ENCODE results near the gene VPS13D. TPM values are rescaled to one million over a fixed set of nuclear protein-coding genes. Genes with fewer than 3 reads are reported as not detected.
"Not testable (repeated sequence)": the region's sequence is repeated elsewhere in the genome, so short reads cannot be mapped to it uniquely, and the experiment has no call there.

The VPS13D gene
- total RNA-seq, 1 experiment from 2014 or later, result 9.6 TPM

DNA sequence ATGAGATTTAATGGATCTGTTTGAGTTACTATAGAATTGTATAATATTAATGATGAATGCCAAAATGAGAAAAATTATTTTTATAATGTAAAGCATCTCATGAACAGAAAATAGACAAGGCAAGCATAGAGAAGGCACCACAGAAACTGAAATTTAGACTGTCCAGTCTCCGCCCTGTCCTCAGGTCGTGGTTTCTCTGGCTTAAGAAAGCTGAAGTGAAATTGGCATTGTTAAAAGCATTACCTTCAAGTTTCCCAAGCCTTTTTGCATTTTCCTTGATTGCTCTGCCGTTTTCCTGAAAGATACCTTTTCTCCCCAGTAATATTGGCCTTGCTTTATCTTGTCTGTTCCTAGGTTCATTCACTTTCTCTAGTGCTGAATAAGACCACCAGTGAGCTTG lies 58.0 kb downstream of the VPS13D start:
- DNase-seq (ENCODE audit: low spot score), result no peak

- DNase-seq (ENCODE audit: low spot score), result no peak
Observed at GRCh38 chr1:12290828-12291227, 61.0 kb downstream of the VPS13D start.

DNA sequence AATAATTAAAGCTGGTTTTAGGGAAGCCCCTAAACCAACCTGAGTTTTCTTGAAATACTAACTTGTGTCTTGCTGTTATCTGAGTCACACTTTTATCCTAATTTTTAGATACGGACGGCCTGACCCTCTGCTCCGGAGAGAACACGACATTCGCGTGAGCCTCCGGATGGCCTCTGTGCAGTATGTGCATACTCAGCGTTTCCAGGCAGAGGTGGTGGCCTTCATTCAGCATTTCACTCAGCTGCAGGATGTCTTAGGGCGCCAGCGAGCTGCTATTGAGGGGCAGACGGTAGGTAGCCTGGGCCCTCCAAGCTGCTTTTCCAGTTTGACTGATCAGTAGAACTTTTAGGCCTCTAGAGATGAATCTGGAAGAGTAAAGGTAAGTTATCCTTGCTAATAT lies 63.6 kb downstream of the VPS13D start:
- no peak for DNase-seq (ENCODE audit: low spot score)

DNA sequence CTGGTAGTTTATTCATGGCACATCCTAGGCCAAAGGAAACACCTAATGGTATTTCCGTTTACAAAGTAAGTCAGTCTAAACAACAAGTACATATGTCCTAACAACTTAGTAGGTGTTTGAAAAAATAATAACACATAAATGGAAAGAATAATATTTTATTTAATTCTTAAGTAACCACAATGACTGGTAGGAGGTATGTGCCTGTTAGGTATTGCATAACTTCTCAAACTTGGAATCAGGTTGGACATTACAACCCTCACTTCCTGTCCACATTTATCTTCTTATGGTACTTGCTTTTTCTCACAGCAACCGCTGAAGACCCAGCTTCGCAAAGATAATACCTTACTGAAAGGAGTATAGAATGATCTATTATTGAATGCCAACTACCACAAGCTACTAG lies 64.2 kb downstream of the VPS13D start:
- no peak for DNase-seq (ENCODE audit: low spot score)

- no peak for DNase-seq (ENCODE audit: low spot score)
Observed at GRCh38 chr1:12296016-12296415, 66.2 kb downstream of the VPS13D start.

DNA sequence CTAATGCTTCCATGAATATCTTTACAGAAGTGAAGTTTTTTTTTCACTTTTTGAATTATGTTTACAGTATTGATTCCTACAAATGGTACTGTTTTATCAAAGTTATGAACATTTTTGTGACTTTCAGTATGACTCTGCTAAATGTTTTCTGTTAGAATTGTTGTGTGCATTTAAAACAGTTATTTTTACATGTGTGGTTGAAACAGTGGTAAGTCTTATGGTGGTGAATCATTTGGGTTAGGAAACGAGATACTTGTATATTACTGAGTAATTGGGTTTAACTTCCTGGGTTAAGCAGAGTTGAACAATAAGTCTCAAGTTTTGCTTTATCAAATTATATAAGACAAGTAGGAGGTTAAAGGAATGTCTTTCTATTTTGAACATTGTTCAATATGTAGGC lies 66.8 kb downstream of the VPS13D start:
- no peak for DNase-seq (ENCODE audit: low spot score)

GRCh38 chr1:12300706-12301105 lies 70.9 kb downstream of the VPS13D start:
- DNase-seq (ENCODE audit: low spot score), result no peak

DNA sequence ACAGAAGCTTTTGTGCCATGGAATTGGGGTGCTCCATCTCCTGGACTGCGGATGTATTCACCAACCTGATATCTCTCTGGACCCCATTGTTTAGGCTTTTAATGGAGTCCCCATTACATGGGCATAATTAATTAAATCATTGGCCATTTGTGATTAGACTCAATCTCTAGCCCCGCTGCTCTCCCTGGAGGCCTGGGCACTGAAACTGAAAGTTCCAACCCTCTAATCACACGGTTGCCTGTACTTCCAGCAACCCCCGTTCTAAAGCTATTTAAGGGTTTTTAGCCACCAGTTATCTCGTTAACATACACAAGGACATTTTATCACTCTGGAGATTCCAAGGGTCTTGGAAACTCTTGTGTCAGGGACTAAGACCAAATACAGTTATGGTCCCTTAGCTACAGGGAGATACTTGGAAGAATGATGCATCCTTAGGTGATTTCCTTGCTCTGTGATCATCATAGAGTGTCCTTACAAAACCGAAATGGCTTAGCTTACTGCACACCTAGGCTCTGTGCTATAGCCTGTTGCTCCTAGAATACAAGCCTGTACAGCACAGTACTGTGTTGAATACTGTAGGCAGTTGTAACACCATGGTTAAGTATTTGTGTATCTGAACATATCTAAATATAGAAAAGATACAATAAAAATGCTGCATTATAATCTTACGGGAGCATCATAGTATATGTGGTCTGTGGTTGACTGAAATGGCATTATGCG lies 71.8 kb downstream of the VPS13D start:
- no peak for DNase-seq (ENCODE audit: low spot score)

GRCh38 chr1:12302798-12303447 lies 73.1 kb downstream of the VPS13D start:
- DNase-seq (ENCODE audit: low spot score), result no peak

DNA sequence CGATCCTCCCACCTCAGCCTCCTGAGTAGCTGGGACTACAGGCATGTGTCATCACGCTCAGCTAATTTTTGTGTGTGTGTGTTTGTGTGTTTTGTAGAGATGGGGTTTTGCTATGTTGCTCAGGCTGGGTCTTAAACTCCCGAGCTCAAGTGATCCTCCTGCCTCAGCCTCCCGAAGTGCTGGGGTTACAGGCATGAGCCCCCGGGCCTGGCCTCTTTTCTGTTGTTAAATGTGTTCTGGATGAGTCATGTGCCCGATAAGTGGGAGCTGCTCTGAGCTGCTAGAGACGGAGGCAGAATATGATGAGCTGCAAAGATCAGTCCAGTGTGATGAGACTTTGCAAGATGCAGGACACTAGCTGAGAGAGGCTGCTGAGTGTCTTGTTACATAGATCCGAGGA lies 75.5 kb downstream of the VPS13D start:
- DNase-seq (ENCODE audit: low spot score), result no peak

GRCh38 chr1:12309783-12310742 lies 80.2 kb downstream of the VPS13D start:
- DNase-seq (ENCODE audit: low spot score), result no peak

DNA sequence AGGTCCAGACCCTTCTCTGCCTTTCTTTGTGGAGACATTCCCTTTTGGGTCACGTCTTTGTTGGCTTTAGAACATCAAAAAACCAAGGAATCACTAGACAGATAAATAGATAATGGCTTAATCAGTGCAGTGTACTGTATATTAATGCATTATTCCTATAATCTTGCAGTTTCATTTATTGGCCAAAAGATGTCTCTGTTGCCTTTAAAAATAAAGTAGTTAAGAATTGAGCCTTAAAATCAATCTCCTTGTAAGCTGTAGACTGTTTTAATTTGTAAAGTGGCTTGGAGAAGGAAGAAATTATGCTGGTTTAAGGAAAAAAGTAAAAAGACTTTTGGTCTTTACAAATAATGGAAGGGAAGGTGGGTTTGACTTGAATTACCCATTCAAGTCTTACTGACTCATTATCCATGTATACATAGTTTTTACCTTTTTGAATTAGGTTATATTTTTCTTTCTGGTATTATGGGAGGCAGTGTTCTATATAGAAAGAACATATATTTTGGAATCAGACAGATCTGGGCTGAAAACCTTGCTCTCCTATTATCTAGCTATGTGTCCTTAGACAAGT lies 84.6 kb downstream of the VPS13D start:
- DNase-seq (ENCODE audit: low spot score), result peak; percentile 57

DNA sequence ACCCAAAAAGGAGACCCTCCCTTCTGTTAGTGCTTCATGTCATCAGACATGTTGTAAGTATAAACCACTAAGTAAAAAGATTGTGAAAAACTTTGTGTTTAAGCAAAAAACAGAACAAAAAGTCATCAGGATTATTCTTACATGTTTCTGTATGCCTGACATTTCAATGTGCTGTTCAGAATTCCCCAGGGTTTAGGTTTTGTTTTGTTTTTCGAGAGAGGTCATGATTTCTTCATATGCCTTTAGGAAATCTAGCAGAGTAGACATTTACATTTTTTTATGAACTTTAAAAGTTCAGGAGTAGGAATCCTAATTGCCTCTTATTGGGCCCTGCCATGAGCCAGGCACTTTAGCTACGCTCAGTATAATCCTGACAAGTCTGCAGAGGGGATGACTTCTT lies 85.3 kb downstream of the VPS13D start:
- DNase-seq (ENCODE audit: low spot score), result no peak

DNA sequence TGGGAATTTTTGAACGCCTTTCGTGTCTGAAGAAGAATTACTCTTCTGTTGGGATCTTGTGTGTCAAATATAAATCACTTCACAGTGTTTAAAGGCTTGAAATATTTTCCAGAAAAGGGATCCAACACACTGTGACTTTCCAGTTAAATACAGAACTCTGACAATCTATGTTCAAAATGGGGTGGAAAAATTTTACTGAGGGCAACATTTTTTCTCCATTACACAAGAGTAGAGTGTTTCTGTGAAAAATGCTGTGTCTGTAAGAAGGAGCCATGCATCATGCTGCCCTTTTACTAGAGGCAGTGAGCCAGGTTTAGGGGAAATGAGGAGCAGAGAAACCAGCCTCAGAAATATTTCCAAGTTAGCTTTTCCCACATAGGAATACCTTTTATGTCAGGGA lies 86.5 kb downstream of the VPS13D start:
- no peak for DNase-seq (ENCODE audit: low spot score)

DNA sequence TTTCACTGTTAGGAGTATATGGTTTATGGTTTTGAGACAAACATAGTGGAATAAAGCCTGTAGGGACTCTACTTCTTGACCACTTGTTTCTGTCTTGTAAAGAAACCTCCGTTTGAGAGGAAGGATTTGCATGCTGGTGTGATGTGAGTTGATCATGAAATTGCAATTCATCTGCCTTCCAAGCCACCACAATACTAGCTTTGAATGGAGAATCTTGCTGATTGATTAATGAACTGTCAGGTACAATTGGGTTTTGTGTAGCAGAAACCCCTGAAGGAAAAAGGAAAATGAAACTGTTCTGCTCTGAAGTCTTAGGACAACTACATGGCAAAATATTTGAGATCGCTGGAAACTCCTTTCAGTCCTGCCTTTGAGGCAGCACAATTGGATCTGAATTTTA lies 90.7 kb downstream of the VPS13D start:
- DNase-seq (ENCODE audit: low spot score), result no peak

DNA sequence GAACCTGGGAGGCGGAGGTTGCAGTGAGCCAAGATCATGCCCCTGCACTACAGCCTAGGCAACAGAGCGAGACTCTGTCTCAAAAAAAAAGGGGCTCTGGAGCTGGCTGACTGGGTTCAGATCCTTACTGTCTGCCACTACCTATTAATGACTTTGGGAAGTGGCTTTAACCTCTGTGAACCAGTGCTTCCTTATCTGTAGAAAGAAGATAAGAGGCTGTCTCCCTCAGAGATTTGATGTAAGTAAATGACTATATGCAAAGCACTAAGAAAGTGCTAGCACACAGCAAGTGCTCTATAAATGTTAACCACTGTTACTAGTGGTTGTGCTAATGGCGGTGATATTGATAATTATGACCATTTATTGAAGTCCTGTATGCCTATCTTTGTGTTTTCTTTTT lies 94.6 kb downstream of the VPS13D start:
- DNase-seq (ENCODE audit: low spot score), result no peak

GRCh38 chr1:12324973-12325372 lies 95.1 kb downstream of the VPS13D start:
- not testable (repeated sequence) for DNase-seq (ENCODE audit: low spot score)

DNA sequence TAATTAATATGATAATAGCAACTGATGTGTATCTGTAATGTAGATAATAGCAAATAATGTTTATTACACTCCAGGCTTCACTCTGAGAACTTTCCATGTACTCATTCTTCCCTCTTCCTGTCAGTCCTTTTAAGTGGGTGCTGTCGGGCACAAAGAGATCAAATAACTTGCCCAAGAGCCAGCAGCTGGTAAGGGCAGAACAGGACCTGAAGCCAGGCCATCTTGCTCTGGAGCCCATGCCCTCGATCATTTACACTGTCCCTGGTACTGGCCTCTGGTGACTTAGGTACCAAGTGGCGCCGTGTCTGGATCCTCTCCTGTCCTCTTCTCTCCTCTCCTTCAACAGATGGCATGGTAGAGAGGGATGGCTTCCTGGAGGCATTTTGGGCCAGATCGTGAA lies 97.2 kb downstream of the VPS13D start:
- DNase-seq (ENCODE audit: low spot score), result no peak

- no peak for DNase-seq (ENCODE audit: low spot score)
Observed at GRCh38 chr1:12327566-12327965, 97.7 kb downstream of the VPS13D start.

GRCh38 chr1:12333036-12333785 lies 103.4 kb downstream of the VPS13D start:
- no peak for DNase-seq (ENCODE audit: low spot score)

DNA sequence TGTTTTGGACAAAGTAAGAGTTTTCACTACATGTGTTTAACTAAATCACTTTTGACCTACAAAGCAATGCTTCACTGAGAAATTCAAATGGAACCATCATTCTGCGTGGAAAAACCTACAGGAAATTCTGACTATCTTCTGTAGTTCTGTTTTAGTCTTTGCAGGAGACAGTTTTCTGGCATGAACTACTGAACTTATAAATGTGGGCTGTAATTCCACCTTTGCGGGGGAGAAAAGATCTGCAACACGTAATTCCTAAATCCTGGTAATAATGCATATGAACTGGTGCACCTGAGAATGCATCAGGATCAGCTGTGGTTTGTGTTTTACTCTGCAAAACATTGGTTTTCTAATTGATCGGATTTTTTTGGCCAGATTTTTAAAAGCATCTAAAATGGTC lies 106.0 kb downstream of the VPS13D start:
- no peak for DNase-seq (ENCODE audit: low spot score)
